GM18526 (cell line): ENCODE results near the gene GOLGA6L26.
"Not testable (repeated sequence)": the region's sequence is repeated elsewhere in the genome, so short reads cannot be mapped to it uniquely, and the experiment has no call there.

ENCODE experiments used
- POLR2A ChIP-seq: IDR thresholded peaks from 3 replicates; pipeline ENCODE4 v1.6.1; 2011; ENCODE audit not compliant: insufficient read length; ENCODE audit errors: extremely low read depth

GOLGA6L26 gene, protein sequence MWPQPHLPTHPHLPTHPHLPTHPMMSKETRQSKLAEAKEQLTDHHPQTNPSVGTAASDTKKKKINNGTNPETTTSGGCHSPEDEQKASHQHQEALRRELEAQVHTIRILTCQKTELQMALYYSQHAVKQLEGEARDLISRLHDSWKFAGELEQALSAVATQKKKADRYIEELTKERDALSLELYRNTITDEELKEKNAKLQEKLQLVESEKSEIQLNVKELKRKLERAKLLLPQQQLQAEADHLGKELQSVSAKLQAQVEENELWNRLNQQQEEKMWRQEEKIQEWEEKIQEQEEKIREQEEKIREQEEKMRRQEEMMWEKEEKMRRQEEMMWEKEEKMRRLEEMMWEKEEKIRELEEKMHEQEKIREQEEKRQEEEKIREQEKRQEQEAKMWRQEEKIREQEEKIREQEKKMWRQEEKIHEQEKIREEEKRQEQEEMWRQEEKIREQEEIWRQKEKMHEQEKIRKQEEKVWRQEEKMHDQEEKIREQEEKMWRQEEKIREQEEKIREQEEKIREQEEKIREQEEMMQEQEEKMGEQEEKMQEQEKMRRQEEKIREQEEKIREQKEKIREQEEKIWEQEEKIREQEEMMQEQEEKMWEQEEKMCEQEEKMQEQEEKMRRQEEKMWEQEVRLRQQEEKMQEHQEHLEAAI

DNA sequence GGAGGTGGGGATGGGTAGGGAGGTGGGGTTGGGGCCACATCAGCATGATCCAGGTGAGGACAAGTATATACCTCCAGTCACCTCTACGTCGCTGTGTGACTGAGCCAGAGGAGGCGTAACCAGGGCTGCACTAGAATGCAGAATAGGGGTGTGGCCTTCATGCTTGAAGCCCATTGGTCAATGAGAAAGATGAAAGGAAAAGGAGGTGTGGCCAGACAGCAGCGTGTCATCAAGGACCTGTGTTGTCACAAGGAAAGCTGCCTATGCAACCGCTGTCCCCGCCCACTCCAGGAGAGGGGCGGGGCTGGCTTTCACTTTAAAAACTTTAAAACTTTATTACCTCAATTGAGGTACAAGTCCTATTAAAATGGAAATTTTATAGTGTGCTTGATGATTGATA is at the start of gene GOLGA6L26:
Gene GOLGA6L26 (minus strand): TSS at position 101 of the 400 bp plus-strand sequence. CDS start 61 bp downstream, at position 40.
- TF ChIP-seq POLR2A, result not testable (repeated sequence)

DNA sequence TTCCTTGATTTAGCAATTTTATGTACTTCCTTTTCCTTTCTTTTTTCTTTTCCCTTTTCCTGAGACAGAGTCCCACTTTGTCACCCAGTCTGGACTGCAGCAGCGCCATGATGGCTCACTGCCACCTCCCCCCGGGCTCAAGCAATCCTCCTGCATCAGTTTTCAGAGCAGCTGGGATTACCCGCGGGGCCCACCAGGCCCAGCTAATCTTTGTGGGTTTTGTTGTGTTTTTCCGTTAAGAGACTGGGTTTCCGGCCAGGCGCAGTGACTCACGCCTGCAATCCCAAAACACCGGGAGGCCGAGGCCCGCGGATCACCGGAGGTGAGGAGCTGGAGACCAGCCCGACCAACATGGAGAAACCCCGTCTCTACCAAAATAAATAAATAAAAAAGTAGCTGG is 38.3 kb upstream of the GOLGA6L26 start:
- no peak for TF ChIP-seq POLR2A

DNA sequence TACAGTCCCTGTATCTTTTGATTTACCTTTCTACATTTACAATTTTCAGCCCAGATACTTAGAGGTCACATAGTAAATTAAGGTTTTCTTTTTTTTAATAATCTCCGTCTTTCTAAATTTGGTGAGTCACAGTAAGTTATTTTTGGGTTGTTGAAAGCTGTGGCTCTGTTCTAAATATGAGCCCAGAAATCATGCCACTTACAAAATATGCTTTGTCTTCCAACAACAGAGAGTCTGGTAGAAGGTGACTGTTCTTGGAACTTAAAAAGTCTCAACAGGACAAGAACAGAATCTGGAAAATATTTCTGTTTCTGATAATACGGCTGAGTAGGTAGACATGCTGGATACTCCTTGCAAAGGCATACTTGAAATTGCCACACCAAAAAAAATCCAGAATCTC is 36.6 kb upstream of the GOLGA6L26 start:
- TF ChIP-seq POLR2A, result no peak

DNA sequence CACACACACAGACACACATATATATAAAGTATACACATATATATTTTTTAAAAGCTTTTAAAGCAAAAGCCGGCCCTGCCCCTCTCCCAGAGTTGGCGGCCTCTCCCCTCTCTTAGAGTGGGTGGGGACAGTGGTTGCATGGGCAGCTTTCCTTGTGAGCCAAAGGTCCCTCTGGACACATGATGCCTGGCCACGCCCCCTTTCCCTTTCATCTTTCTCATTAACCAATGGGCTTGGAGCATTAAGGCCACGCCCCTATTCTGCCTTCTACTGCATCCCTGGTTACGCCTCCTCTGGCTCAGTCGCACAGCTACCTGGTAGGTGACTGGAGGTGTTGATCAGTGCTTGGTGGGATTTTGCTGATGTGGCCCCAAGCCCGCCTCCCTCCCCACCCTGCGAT is 20.5 kb upstream of the GOLGA6L26 start, which contains the start of gene GOLGA8S:
Gene GOLGA8S (plus strand): TSS at position 301 of the 400 bp plus-strand sequence. CDS start 62 bp downstream, at position 363.
- TF ChIP-seq POLR2A, result not testable (repeated sequence)

DNA sequence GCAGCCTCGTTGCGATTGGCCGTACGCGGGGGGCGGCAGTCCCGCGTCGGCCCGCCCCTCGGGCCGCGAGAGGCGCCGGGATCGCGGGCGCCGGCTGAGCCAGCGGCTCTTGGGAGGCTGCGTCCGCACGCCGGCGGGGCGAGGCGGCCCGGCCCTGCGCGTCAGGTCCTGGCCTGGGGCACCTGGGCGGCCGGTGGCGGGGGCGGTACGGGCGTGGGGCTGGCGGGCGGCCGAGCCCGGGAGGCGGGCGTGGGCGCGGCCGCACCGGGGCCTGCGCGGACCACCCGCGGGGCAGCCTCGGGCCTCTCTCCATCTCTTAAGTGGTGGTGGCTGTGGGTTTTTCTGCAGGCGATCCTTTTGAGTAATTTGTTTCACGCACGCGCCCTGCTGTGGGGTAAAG is 30.3 kb downstream of the GOLGA6L26 start:
- TF ChIP-seq POLR2A, result peak; percentile 21
